Stimulated activated CD4-positive, alpha-beta T cell treated with anti-CD3 and anti-CD28 coated beads, Interleukin-1b, Interleukin-23, amount 100 ng/mL, for 48 hours (primary cell): ENCODE measurements around the gene GRIN3B.

ENCODE experiments used
- DNase-seq: peaks from one replicate; pipeline ENCODE4 v3.0.0-alpha.2; 2020

Gene GRIN3B

DNA sequence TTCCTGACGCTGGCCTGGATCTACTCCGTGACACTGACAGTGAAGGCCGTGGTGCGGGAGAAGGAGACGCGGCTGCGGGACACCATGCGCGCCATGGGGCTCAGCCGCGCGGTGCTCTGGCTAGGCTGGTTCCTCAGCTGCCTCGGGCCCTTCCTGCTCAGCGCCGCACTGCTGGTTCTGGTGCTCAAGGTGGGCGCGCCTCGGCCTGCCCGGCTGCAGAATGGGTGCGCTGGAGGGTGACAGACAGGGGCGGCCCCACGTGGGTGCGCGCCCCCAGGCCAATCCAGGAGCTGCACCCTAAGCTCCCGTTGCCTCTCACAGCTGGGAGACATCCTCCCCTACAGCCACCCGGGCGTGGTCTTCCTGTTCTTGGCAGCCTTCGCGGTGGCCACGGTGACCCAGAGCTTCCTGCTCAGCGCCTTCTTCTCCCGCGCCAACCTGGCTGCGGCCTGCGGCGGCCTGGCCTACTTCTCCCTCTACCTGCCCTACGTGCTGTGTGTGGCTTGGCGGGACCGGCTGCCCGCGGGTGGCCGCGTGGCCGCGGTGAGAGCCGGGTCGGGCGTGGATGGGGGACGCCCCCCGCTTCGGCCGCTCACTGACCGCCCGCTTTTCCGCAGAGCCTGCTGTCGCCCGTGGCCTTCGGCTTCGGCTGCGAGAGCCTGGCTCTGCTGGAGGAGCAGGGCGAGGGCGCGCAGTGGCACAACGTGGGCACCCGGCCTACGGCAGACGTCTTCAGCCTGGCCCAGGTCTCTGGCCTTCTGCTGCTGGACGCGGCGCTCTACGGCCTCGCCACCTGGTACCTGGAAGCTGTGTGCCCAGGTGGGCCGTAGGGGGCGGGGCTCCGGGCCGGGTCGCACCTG is 46.8 kb downstream of the GRIN3B start:
- no peak for DNase-seq

DNA sequence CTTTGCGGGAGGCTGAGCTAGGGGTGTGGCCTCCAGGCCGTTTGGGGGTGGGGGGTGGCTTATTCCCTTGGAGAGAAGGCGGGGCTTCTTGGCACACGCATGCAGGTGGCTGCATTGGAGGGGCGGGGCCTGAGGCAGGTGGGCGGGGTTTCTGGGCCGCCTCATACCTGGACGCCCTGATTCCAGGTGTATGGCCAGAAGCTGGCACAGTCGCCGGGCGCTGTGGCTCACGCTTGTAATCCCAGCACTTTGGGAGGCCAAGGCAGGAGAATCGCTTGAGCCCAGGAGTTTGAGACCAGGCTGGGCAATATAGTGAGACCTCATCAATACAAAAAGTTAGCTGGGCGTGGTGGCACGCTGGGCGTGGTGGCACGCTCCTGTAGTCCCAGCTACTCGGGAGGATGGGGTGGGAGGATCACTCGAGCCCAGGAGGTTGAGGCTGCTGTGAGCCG is 47.5 kb downstream of the GRIN3B start:
- no peak for DNase-seq

DNA sequence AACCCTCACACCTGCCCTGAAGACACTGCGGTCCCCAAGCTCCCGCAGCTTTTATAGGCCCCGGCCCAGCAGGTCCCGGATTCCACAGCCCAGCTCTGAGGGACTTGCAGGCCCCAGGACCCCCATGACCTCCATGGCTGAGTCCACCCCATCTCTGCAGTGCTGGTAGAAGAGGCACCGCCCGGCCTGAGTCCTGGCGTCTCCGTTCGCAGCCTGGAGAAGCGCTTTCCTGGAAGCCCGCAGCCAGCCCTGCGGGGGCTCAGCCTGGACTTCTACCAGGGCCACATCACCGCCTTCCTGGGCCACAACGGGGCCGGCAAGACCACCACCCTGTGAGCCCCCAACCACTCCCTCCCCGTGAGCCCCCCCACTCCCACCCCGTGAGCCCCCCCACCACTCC is 48.9 kb downstream of the GRIN3B start:
- no peak for DNase-seq

DNA sequence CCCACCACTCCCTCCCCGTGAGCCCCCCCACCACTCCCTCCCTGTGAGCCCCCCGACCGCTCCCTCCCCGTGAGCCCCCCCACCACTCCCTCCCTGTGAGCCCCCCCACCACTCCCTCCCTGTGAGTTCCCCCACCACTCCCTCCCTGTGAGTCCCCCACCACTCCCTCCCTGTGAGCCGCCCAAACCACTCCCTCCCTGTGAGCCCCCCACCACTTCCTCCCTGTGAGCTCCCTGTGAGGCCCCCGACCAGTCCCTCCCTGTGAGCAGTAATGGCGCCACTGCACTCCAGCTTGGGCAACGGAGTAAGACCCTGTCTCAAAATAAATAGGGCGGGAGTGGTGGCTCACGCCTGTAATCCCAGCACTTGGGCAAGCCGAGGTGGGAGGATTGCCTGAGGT is 49.6 kb downstream of the GRIN3B start:
- DNase-seq = no peak

DNA sequence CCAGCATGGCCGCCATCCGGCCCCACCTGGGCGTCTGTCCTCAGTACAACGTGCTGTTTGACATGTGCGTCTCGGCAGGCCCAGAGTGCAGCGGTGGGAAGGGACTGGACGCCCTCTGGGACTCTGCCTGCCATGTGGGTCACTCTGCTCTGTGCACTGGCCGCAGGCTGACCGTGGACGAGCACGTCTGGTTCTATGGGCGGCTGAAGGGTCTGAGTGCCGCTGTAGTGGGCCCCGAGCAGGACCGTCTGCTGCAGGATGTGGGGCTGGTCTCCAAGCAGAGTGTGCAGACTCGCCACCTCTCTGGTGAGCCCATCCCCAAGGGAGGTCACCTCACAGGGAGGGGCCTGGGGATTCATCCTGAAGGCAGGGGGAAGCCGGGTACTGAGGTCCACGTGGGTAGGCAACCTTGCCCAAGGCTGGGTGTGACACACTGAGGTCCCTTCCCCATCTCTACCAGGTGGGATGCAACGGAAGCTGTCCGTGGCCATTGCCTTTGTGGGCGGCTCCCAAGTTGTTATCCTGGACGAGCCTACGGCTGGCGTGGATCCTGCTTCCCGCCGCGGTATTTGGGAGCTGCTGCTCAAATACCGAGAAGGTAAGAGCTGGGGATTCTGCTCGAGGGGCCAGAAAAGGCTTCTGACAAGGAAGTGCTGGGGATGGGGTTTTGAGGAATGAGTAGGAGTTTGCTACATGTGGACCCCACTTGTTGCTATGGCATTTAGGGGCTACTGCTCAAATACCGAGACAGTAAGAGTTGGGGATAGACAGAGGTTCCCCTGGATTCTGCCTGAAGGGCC is 51.0 kb downstream of the GRIN3B start:
- DNase-seq = no peak

DNA sequence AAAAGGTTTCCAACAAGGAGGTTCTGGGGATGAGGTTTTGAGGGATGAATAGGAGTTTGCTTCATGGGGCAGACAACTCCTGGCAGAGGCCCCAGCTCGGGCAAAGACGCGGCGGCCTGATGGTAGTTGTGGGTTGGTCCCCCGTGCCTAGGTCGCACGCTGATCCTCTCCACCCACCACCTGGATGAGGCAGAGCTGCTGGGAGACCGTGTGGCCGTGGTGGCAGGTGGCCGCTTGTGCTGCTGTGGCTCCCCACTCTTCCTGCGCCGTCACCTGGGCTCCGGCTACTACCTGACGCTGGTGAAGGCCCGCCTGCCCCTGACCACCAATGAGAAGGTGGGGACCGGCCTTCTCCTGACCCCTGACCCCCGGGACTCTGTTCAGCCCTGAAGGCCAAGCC is 51.6 kb downstream of the GRIN3B start:
- DNase-seq = no peak

DNA sequence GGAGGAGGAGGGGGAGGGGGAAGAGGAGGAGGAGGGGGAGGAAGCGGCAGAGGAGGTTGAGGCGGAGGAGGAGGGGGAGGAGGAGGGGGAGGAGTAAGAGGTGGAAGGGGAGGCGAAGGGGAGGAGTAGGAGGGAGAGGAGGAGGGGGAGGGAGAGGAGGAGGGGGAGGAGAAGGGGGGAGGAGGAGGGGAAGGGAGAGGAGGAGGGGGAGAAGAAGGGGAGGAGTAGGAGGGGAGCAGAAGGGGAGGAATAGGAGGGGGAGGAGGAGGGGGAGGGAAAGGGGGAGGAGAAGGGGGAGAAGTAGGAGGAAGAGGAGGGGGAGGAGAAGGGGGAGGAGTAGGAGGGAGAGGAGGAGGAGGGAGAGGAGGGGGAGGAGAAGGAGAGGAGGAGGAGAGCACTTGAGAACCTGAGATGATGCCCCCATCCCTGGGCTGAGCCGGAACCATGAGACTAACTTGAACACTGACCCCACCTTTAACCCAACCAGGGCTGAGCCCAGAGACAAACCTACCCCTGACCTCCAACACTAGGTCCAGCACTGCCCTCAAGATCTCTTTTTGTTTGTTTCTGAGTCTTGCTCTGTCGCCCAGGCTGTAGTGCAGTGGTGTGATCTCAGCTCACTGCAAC is 52.2 kb downstream of the GRIN3B start:
- DNase-seq = no peak

DNA sequence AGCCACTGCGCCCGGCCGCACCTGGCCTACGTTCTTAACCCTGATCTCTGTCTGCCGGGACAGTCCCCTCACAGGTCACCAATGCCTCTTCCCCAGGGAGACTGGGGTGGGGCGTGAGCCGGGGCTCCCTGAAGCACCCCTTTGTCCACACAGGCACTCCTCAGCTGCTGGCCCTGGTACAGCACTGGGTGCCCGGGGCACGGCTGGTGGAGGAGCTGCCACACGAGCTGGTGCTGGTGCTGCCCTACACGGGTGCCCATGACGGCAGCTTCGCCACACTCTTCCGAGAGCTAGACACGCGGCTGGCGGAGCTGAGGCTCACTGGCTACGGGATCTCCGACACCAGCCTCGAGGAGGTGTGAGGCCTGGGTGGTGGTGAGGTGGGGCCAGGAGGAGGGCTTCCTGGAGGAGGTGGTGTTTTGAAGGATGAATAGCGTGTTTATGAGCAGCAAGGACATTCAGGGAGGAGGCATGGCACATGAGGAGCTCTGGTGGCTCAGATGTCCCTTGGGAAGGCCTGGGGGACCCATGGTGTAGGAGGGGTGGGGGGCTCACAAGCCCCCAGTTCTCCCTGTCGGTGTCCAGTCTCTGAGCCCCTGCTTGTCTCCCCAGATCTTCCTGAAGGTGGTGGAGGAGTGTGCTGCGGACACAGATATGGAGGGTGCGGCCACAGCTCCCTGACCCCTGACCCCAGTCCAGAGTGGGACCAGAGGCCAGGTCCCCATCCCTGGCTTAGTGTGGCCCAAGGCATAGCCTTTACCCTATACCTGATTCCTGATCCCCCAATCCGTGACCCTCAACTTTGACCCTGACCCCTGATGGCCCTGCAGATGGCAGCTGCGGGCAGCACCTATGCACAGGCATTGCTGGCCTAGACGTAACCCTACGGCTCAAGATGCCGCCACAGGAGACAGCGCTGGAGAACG is 53.2 kb downstream of the GRIN3B start:
- DNase-seq = no peak

DNA sequence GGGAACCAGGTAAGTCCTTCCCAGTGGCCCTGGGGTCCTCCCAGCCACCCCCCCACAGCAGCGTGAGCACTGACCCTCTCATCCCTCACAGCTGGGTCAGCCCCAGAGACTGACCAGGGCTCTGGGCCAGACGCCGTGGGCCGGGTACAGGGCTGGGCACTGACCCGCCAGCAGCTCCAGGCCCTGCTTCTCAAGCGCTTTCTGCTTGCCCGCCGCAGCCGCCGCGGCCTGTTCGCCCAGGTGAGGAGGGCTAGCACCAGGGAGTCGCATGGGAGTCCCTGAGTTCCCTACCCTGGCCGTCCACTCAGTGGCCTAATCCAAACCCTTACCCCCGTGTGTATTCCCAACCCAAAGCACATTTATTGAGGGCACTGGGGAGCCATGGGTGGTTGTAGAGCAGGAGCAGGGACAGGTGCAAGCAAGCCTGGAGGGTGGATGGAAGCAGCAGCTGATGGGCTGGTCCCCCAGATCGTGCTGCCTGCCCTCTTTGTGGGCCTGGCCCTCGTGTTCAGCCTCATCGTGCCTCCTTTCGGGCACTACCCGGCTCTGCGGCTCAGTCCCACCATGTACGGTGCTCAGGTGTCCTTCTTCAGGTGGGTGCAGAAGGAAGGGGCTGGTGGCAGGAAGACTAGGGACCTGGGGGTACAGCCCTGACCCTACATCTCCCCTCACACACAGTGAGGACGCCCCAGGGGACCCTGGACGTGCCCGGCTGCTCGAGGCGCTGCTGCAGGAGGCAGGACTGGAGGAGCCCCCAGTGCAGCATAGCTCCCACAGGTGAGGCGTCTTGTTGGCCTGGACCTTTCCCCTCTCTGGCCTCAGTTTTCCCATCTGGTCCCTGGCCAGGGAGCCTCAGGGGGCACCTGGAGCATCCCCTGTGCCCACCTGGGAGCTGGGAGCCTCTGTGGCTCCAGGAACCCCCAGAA is 54.1 kb downstream of the GRIN3B start:
- no peak for DNase-seq

DNA sequence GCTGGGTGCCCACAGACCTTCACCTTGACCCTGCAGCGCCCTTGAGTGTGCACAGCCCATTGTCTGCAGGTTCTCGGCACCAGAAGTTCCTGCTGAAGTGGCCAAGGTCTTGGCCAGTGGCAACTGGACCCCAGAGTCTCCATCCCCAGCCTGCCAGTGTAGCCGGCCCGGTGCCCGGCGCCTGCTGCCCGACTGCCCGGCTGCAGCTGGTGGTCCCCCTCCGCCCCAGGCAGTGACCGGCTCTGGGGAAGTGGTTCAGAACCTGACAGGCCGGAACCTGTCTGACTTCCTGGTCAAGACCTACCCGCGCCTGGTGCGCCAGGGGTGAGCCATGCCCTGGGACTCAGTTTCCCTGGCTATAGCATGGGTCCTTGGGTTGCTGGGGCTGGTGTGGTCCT is 54.8 kb downstream of the GRIN3B start:
- no peak for DNase-seq

DNA sequence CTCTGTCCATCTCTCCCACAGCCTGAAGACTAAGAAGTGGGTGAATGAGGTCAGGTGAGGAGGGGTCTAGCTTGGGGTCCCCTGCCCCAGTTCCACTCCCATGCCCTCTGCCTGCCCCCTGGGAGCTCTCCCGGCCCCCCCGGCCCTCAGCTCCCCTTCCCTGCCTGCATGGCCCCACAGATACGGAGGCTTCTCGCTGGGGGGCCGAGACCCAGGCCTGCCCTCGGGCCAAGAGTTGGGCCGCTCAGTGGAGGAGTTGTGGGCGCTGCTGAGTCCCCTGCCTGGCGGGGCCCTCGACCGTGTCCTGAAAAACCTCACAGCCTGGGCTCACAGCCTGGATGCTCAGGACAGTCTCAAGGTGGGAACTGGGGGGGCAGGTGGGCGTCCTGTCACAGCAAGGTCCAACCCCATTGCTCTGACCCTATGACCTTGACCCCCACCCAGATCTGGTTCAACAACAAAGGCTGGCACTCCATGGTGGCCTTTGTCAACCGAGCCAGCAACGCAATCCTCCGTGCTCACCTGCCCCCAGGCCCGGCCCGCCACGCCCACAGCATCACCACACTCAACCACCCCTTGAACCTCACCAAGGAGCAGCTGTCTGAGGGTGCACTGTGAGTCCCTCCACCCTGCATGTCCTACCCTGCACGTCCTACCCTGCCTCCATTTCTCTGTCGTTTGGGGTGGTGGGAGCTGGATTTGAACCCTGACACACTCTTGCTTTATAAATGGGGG is 55.8 kb downstream of the GRIN3B start:
- DNase-seq = no peak

DNA sequence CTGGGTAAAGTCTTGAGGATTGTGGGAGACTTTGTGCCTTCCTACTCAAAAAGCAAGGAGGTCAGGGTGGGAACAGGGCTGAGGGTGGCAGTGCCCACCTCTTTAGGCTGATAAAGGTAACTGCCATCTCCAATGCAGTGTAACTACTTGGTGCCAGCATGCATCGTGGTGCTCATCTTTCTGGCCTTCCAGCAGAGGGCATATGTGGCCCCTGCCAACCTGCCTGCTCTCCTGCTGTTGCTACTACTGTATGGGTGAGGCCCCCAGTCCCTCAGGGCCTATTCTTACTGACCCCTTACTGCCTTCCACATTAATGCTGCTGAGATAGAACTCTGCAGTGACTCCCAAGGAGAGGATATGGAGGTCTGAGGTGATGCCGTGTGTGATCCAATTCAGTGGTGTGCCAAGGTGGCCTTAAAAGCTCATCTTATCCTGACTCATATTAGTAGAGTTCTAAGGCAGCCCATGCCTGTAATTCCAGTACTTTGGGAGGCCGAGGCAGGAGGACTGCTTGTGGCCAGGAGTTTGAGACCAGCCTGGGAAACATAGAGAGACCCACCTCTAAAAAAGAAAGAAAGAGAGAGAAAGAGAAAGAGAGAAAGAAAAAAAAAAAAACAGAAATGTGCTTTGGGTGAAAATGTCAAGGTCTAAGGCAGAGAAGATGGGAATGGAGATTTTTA is 57.1 kb downstream of the GRIN3B start:
- DNase-seq = no peak

DNA sequence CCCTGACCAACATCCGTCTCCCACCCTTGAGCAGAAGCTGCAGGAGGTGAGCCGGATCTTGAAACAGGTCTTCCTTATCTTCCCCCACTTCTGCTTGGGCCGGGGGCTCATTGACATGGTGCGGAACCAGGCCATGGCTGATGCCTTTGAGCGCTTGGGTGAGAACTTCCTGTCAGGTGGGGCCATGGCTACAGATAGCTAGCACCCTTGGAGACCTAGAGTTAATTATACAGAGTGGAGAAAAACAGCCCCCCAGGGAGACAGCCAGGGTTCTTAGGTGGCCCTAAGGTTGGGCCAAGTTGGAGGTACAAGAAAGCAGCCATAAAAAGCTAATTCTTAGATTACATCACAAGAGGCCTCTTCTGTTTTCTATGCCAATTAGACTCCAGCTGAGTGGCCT is 57.9 kb downstream of the GRIN3B start:
- DNase-seq = no peak
